OCI-LY7 (cell line): Measurements from ENCODE around the gene ZNF407. TPM values are rescaled to one million over a fixed set of nuclear protein-coding genes. Genes with fewer than 3 reads are reported as not detected.

Source experiments
- BruUV-seq: library from RNA; stranded (reverse); fragments of 400-500 nt; replicated peaks from 2 replicates; lab custom pipeline; 2021; lab: Mats Ljungman, UMichigan
- CTCF ChIA-PET: fragments of 300-600 bp; sonication (Branson Sonifier 250); formaldehyde crosslinking; loops from one replicate; lab custom pipeline; 2022; ENCODE audit warnings: antibody characterized with exemption; ENCODE audit not compliant: unreplicated experiment; lab: Charles Lee
- POLR2A ChIA-PET: fragments of 300-600 bp; sonication (Branson Sonifier 250); formaldehyde crosslinking; loops from one replicate; lab custom pipeline; 2022; ENCODE audit warnings: antibody characterized with exemption; lab: Charles Lee
- DNase-seq: peaks from one replicate; pipeline ENCODE4 v3.0.0-alpha.2; 2015; ENCODE audit warnings: low spot score
- H2AFZ ChIP-seq: fragments of 200-600 bp; sonication (generic), shearing (Covaris generic); 2 replicates; pipeline ENCODE4 v1.6.1; 2014; ENCODE audit warnings: mild to moderate bottlenecking, antibody characterized with exemption, low read length, moderate library complexity
- H3K27ac ChIP-seq: fragments of 200-600 bp; sonication (generic); 2 replicates; pipeline ENCODE4 v1.5.1; 2014; ENCODE audit warnings: mixed run types, low read depth, mild to moderate bottlenecking, moderate library complexity, low read length, inconsistent platforms; ENCODE audit not compliant: poor library complexity, severe bottlenecking
- H3K36me3 ChIP-seq: fragments of 200-600 bp; sonication (generic); 2 replicates; pipeline ENCODE4 v1.6.1; 2014; ENCODE audit warnings: mild to moderate bottlenecking, antibody characterized with exemption, low read length, moderate library complexity, mixed read lengths; ENCODE audit not compliant: insufficient read depth
- H3K4me1 ChIP-seq: fragments of 200-600 bp; sonication (generic); 2 replicates; pipeline ENCODE4 v1.5.1; 2014; ENCODE audit warnings: mild to moderate bottlenecking, low read length; ENCODE audit not compliant: insufficient read depth, poor library complexity, severe bottlenecking
- H3K4me2 ChIP-seq: fragments of 200-600 bp; sonication (generic); 2 replicates; pipeline ENCODE4 v1.6.1; 2014; ENCODE audit warnings: mild to moderate bottlenecking, low read length
- H3K4me3 ChIP-seq: fragments of 200-600 bp; sonication (generic); 2 replicates; pipeline ENCODE4 v1.5.1; 2014; ENCODE audit warnings: mild to moderate bottlenecking, low read depth, low read length; ENCODE audit not compliant: poor library complexity, severe bottlenecking
- H3K79me2 ChIP-seq: fragments of 200-600 bp; sonication (generic); 2 replicates; pipeline ENCODE4 v1.6.1; 2016; ENCODE audit warnings: low read depth, mild to moderate bottlenecking, low read length, moderate library complexity, mixed read lengths; ENCODE audit not compliant: insufficient read depth
- H3K9me2 ChIP-seq: fragments of 200-600 bp; sonication (generic); 2 replicates; pipeline ENCODE4 v1.6.1; 2016; ENCODE audit warnings: mild to moderate bottlenecking, low read length, mixed read lengths; ENCODE audit not compliant: insufficient read depth
- H3K9me3 ChIP-seq: fragments of 200-600 bp; sonication (generic); 2 replicates; pipeline ENCODE4 v1.6.1; 2014; ENCODE audit warnings: mild to moderate bottlenecking, mixed run types, low read length, mixed read lengths
- H4K20me1 ChIP-seq: fragments of 200-600 bp; sonication (generic); 2 replicates; pipeline ENCODE4 v1.6.1; 2014; ENCODE audit warnings: mild to moderate bottlenecking, antibody characterized with exemption, low read length, moderate library complexity, mixed read lengths; ENCODE audit not compliant: insufficient read depth
- CTCF ChIP-seq: fragments of 200-600 bp; sonication (generic); conservative IDR thresholded peaks from 2 replicates; pipeline ENCODE4 v1.5.1; 2014; ENCODE audit warnings: mild to moderate bottlenecking, antibody characterized with exemption, low read length, moderate library complexity, mixed read lengths
- EZH2phosphoT487 ChIP-seq: fragments of 200-600 bp; sonication (generic); IDR thresholded peaks from 2 replicates; pipeline ENCODE4 v1.6.1; 2018; ENCODE audit warnings: low read depth, borderline replicate concordance, mild to moderate bottlenecking, mixed run types, antibody characterized with exemption, low read length, moderate library complexity, mixed read lengths
- intact Hi-C: fragments of 100-400 bp; cut with micrococcal nuclease; formaldehyde crosslinking; loops from one replicate; pipeline ENCODE4 v1.10.0; 2022; ENCODE audit not compliant: unreplicated experiment
- total RNA-seq, 2 experiments: library from RNA; depleted of rRNA in 1 of 2; stranded (reverse); fragments of >200 nt in 1 of 2; shearing (Covaris generic) in 1 of 2; gene quantifications; 2 replicates each; pipeline ENCODE4 v1.2.3, GENCODE V29; 2014 to 2022

The ZNF407 gene
- total RNA-seq, 2 experiments from 2014 or later: 8.9 to 11.9 TPM

DNA sequence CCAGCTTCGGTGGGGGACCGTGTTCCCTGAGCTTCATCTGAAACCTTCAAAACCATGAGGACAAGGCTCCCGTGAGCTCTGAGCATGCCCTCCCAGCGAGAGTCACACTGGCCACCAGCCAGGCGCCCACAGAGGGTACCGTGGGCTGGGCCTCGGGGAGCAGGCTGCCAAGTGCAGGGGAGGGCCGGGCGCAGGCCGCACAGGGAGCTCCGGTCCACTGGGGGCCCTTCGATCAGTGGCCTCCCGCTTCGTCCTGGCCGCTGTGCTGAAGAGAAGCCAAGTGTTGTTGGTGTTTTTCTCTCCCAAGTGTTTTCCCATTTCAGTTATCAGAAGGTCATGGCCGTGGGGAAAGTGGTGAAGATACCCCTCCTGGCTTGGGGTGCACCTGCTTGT lies 466.8 kb downstream of the ZNF407 start:
- Histone ChIP-seq H3K36me3 (no peaks in the 10 kb centered on the region), H3K4me3 (no peak overlapping the region), H3K27ac (no peak overlapping the region), H3K9me2 (no peaks in the 10 kb centered on the region), H3K79me2 (no peaks in the 10 kb centered on the region), H3K4me1 (no peaks in the 10 kb centered on the region), H4K20me1 (no peaks in the 10 kb centered on the region), H2AFZ (no peak overlapping the region), H3K9me3 (no peaks in the 10 kb centered on the region), H3K4me2 (no peak overlapping the region)
- CTCF ChIA-PET: no interaction called here
- DNase-seq: no peak
- POLR2A ChIA-PET: interaction anchor here (0.6 to 0.7 kb wide), 2 partner anchors 192 to 1301 kb away, joined by 3 read pairs; no protein-coding TSS in a partner anchor
- no TSS peak for BruUV-seq
- TF ChIP-seq CTCF (no peak), EZH2phosphoT487 (no peak)
- intact Hi-C loops: no loop called here

GRCh38 chr18:75065251-75066000 lies 467.8 kb downstream of the ZNF407 start:
- no TSS peak for BruUV-seq
- ChIA-PET CTCF (no interaction called here), POLR2A (interaction anchor here (0.7 kb wide), 1 partner anchor 193 kb away, joined by 3 read pairs; no protein-coding TSS in a partner anchor)
- H3K9me2 ChIP-seq: no peaks in the 10 kb centered on the region
- H3K9me3 ChIP-seq: no peaks in the 10 kb centered on the region
- TF ChIP-seq EZH2phosphoT487 (no peak), CTCF (no peak)
- H3K4me2 ChIP-seq: no peak overlapping the region
- no peak overlapping the region for H3K4me3 ChIP-seq
- H3K27ac ChIP-seq: no peak overlapping the region
- no peaks in the 10 kb centered on the region for H3K36me3 ChIP-seq
- intact Hi-C loops: no loop called here
- no peak for DNase-seq
- H3K79me2 ChIP-seq: no peaks in the 10 kb centered on the region
- H4K20me1 ChIP-seq: no peaks in the 10 kb centered on the region
- no peaks in the 10 kb centered on the region for H3K4me1 ChIP-seq
- no peak overlapping the region for H2AFZ ChIP-seq
